K562 (cell line): ENCODE measurements around the gene TMCO4. TPM values are rescaled to one million over a fixed set of nuclear protein-coding genes. Genes with fewer than 3 reads are reported as not detected.

ENCODE experiments used
- ETV6 ChIP-seq, 3 experiments: fragments of 150-350 bp in 1 of 3; sonication (generic) in 1 of 3; formaldehyde crosslinking in 1 of 3; IDR thresholded peaks; 2 replicates each; pipeline versions ENCODE4 v1.6.1 to v1.8.0; 2014 to 2022; ENCODE audit warnings: borderline replicate concordance in 2 of 3, low read depth in 2 of 3, antibody characterized with exemption in 1 of 3, low read length in 1 of 3, mild to moderate bottlenecking in 1 of 3, missing genetic modification reagents in 1 of 3
- FOXP1 ChIP-seq: sonication (generic); formaldehyde crosslinking; IDR thresholded peaks from 2 replicates; pipeline ENCODE4 v1.8.0; 2022; ENCODE audit warnings: mild to moderate bottlenecking, missing genetic modification reagents
- HDGF ChIP-seq: fragments of 450-650 bp; IDR thresholded peaks from 2 replicates; pipeline ENCODE4 v1.6.1; 2016
- HOXB6 ChIP-seq: fragments of 250-450 bp; sonication (Bioruptor Pico); IDR thresholded peaks from 2 replicates; pipeline ENCODE4 v1.5.1; 2022; ENCODE audit warnings: mild to moderate bottlenecking, borderline replicate concordance
- L3MBTL2 ChIP-seq: fragments of 450-650 bp; IDR thresholded peaks from 2 replicates; pipeline ENCODE4 v1.6.1; 2016; ENCODE audit warnings: mild to moderate bottlenecking, moderate library complexity
- MAZ ChIP-seq, 2 experiments: fragments of 450-650 bp in 1 of 2; sonication (generic) in 1 of 2; formaldehyde crosslinking; IDR thresholded peaks in 1 of 2; conservative IDR thresholded peaks in 1 of 2; 2 replicates each; pipeline versions ENCODE4 v1.4.0 to v1.5.0; 2020; ENCODE audit warnings: mild to moderate bottlenecking in 1 of 2, missing genetic modification reagents in 1 of 2
- PHF20 ChIP-seq: fragments of 450-650 bp; IDR thresholded peaks from 2 replicates; pipeline ENCODE4 v1.6.1; 2018; ENCODE audit not compliant: partially characterized antibody
- PHF21A ChIP-seq: fragments of 450-650 bp; IDR thresholded peaks from 2 replicates; pipeline ENCODE4 v1.6.1; 2017; ENCODE audit warnings: low read depth, borderline replicate concordance
- UBTF ChIP-seq, 2 experiments: IDR thresholded peaks; 2 replicates each; pipeline ENCODE4 v1.6.1; 2012; ENCODE audit warnings: improper control_type of control experiment in 2 of 2, low read depth in 2 of 2, low read length in 2 of 2, borderline replicate concordance in 1 of 2
- USF2 ChIP-seq: sonication (generic); formaldehyde crosslinking; IDR thresholded peaks from 2 replicates; pipeline ENCODE4 v1.5.0; 2020; ENCODE audit warnings: missing genetic modification reagents
- YY1 ChIP-seq, 3 experiments: IDR thresholded peaks; 2 replicates each; pipeline ENCODE4 v1.6.1; 2011; ENCODE audit warnings: low read length in 2 of 3, mild to moderate bottlenecking in 2 of 3, moderate library complexity in 2 of 3, borderline replicate concordance in 1 of 3, control low read depth in 1 of 3, low read depth in 1 of 3; ENCODE audit not compliant: insufficient read depth in 3 of 3, insufficient replicate concordance in 2 of 3, control insufficient read depth in 1 of 3, insufficient read length in 1 of 3; ENCODE audit errors: extremely low read depth in 1 of 3
- ZBED1 ChIP-seq: IDR thresholded peaks from 2 replicates; pipeline ENCODE4 v1.6.1; 2014
- ZNF740 ChIP-seq, 3 experiments: fragments of 200-800 bp in 1 of 3; sonication (Bioruptor generic) in 1 of 3; sonication (generic) in 1 of 3; formaldehyde crosslinking in 1 of 3; IDR thresholded peaks; 2 replicates each; pipeline versions ENCODE4 v1.6.1 to v1.8.0; 2016 to 2022; ENCODE audit warnings: mild to moderate bottlenecking in 2 of 3, missing compliant biosample characterization in 2 of 3, missing genetic modification characterization in 2 of 3, missing genetic modification reagents in 1 of 3
- ZNF75A ChIP-seq: fragments of 450-650 bp; formaldehyde crosslinking; IDR thresholded peaks from 2 replicates; pipeline ENCODE4 v1.4.0; 2020; ENCODE audit warnings: mild to moderate bottlenecking
- polyA plus RNA-seq, 8 experiments: library from polyadenylated mRNA; depleted of rRNA in 4 of 8; stranded (reverse) in 5 of 8; unstranded in 3 of 8; fragments of >200 nt; fragmentation: Nextera tagmentation in 2 of 8; fragmentation: Illumina TruSeq in 1 of 8; extraction: Ambion mirVana in 2 of 8; extraction: Trizol in 1 of 8; gene quantifications; 2 replicates each; pipeline versions ENCODE4 v1.2.1 to v1.2.3, GENCODE V29; 2011 to 2014; ENCODE audit warnings: inconsistent platforms in 1 of 8, missing spikeins in 1 of 8
- total RNA-seq, 7 experiments: library from RNA; depleted of rRNA in 6 of 7; stranded (reverse); fragments of >200 nt in 6 of 7; fragmentation: Illumina TruSeq in 2 of 7; extraction: Trizol in 2 of 7; gene quantifications; 2 replicates each; pipeline versions ENCODE4 v1.2.1 to v1.2.3, GENCODE V29; 2011 to 2021; ENCODE audit warnings: low replicate concordance in 1 of 7
- TF ChIP-seq, protein P1 (sequence below): IDR thresholded peaks from 2 replicates; pipeline ENCODE4 v1.6.1; 2016; ENCODE audit warnings: missing genetic modification characterization, missing compliant biosample characterization
- TF ChIP-seq, protein P2 (sequence below): sonication (generic); formaldehyde crosslinking; IDR thresholded peaks from 2 replicates; pipeline ENCODE4 v1.8.1; 2023; ENCODE audit warnings: mild to moderate bottlenecking, missing genetic modification reagents, moderate library complexity
- TF ChIP-seq, protein P3 (sequence below): fragments of 450-650 bp; formaldehyde crosslinking; IDR thresholded peaks from 2 replicates; pipeline ENCODE4 v1.4.0; 2022; ENCODE audit warnings: missing genetic modification characterization

The TMCO4 gene
- total and polyA plus RNA-seq, 9 of the 15 experiments (the other 6 are each of a cell fraction or from before 2014, with no cell fraction given) = 0.06 to 2.1 (median 1.2) TPM

GRCh38 chr1:19651141-19651737, 148.5 kb downstream of the TMCO4 start (continued):
- TF ChIP-seq HOXB6 (CRISPR knock-in tag) (no peak), UBTF (IDR thresholded peaks at IDR 0.05; ENCODE audit: borderline replicate concordance in 1 of 2, low read depth in 2 of 2, low read length in 2 of 2) (0 out of 4 replicates have a peak, but pooled peaks of 1 of the 2 experiments have one; percentile 68), L3MBTL2 (peak; percentile 66), PHF21A (no peak), MAZ (CRISPR knock-in tag; conservative IDR thresholded peaks at IDR 0.05 in 1 of 2, IDR thresholded peaks at IDR 0.05 in 1 of 2) (peak in 1 of 2 experiments; percentile 72; a peak in 2 of 4 replicates), USF2 (CRISPR knock-in tag) (no peak), ETV6 (IDR thresholded peaks at IDR 0.05; ENCODE audit: borderline replicate concordance in 1 of 2, low read depth in 2 of 2, low read length in 1 of 2) (no peak), ETV6 (CRISPR knock-in tag; IDR thresholded peaks at IDR 0.05; ENCODE audit: borderline replicate concordance) (no peak), FOXP1 (no peak), YY1 (IDR thresholded peaks at IDR 0.05; ENCODE audit: borderline replicate concordance in 1 of 3, control insufficient read depth in 1 of 3, extremely low read depth in 1 of 3, insufficient read depth in 3 of 3, insufficient read length in 1 of 3, insufficient replicate concordance in 2 of 3, low read depth in 1 of 3, low read length in 2 of 3) (peak in 1 of 3 experiments; percentile 41), PHF20 (no peak), HDGF (no peak), ZNF75A (CRISPR knock-in tag) (no peak), ZNF740 (CRISPR knock-in tag; IDR thresholded peaks at IDR 0.05) (no peak), ZNF740 (tag; IDR thresholded peaks at IDR 0.05) (no peak), ZBED1 (peak; percentile 66; the same call in 1 of the 2 replicates)
- TF ChIP-seq, protein P1, sequence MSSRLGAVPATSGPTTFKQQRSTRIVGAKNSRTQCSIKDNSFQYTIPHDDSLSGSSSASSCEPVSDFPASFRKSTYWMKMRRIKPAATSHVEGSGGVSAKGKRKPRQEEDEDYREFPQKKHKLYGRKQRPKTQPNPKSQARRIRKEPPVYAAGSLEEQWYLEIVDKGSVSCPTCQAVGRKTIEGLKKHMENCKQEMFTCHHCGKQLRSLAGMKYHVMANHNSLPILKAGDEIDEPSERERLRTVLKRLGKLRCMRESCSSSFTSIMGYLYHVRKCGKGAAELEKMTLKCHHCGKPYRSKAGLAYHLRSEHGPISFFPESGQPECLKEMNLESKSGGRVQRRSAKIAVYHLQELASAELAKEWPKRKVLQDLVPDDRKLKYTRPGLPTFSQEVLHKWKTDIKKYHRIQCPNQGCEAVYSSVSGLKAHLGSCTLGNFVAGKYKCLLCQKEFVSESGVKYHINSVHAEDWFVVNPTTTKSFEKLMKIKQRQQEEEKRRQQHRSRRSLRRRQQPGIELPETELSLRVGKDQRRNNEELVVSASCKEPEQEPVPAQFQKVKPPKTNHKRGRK (tag) = no peak
- TF ChIP-seq, protein P2, sequence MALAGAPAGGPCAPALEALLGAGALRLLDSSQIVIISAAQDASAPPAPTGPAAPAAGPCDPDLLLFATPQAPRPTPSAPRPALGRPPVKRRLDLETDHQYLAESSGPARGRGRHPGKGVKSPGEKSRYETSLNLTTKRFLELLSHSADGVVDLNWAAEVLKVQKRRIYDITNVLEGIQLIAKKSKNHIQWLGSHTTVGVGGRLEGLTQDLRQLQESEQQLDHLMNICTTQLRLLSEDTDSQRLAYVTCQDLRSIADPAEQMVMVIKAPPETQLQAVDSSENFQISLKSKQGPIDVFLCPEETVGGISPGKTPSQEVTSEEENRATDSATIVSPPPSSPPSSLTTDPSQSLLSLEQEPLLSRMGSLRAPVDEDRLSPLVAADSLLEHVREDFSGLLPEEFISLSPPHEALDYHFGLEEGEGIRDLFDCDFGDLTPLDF = no peak
- TF ChIP-seq, protein P3, sequence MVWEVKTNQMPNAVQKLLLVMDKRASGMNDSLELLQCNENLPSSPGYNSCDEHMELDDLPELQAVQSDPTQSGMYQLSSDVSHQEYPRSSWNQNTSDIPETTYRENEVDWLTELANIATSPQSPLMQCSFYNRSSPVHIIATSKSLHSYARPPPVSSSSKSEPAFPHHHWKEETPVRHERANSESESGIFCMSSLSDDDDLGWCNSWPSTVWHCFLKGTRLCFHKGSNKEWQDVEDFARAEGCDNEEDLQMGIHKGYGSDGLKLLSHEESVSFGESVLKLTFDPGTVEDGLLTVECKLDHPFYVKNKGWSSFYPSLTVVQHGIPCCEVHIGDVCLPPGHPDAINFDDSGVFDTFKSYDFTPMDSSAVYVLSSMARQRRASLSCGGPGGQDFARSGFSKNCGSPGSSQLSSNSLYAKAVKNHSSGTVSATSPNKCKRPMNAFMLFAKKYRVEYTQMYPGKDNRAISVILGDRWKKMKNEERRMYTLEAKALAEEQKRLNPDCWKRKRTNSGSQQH (CRISPR knock-in tag) = no peak
